Coronary artery (tissue), 2 donors: ENCODE measurements around the gene DNAI2.
"Not testable (repeated sequence)": the region's sequence is repeated elsewhere in the genome, so short reads cannot be mapped to it uniquely, and the experiment has no call there.

Experiments
- DNase-seq: peaks from one replicate; pipeline ENCODE4 v3.0.0-alpha.2; 2017; ENCODE audit warnings: low spot score
- H3K27ac ChIP-seq, 2 donors: fragments of 200-600 bp; sonication (generic); one replicate each; pipeline ENCODE4 v1.5.1; 2016 to 2019
- H3K4me3 ChIP-seq: fragments of 200-600 bp; sonication (generic); 2 replicates; pipeline ENCODE4 v1.5.1; 2016; ENCODE audit warnings: mild to moderate bottlenecking, moderate library complexity
- TF ChIP-seq, protein P1 (sequence below): fragments of 200-600 bp; sonication (generic); IDR thresholded peaks from one replicate; pipeline ENCODE4 v1.5.1; 2019; ENCODE audit warnings: antibody characterized with exemption

Gene DNAI2

DNA sequence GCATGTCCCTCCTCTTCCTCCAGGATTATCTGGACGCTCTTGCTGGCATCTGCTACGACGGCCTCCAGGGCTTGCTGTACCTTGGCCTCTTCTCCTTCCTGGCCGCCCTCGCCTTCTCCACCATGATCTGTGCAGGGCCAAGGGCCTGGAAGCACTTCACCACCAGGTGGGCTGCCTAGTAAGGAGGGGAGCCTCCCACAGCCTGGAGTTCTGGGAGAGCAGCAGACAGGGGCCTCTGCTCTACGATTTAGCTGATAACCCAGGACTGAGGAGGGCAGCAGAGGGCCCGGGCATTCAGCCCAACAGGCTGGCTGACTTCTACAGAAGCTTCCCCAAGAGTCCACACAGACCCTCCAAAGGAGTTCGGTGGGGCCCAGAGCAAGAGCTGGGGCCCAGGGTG lies 21.8 kb upstream of the DNAI2 start:
- H3K27ac ChIP-seq = no peak overlapping the region
- TF ChIP-seq, protein P1, sequence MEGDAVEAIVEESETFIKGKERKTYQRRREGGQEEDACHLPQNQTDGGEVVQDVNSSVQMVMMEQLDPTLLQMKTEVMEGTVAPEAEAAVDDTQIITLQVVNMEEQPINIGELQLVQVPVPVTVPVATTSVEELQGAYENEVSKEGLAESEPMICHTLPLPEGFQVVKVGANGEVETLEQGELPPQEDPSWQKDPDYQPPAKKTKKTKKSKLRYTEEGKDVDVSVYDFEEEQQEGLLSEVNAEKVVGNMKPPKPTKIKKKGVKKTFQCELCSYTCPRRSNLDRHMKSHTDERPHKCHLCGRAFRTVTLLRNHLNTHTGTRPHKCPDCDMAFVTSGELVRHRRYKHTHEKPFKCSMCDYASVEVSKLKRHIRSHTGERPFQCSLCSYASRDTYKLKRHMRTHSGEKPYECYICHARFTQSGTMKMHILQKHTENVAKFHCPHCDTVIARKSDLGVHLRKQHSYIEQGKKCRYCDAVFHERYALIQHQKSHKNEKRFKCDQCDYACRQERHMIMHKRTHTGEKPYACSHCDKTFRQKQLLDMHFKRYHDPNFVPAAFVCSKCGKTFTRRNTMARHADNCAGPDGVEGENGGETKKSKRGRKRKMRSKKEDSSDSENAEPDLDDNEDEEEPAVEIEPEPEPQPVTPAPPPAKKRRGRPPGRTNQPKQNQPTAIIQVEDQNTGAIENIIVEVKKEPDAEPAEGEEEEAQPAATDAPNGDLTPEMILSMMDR = no peak
- no peak overlapping the region for H3K4me3 ChIP-seq
- DNase-seq = no peak

DNA sequence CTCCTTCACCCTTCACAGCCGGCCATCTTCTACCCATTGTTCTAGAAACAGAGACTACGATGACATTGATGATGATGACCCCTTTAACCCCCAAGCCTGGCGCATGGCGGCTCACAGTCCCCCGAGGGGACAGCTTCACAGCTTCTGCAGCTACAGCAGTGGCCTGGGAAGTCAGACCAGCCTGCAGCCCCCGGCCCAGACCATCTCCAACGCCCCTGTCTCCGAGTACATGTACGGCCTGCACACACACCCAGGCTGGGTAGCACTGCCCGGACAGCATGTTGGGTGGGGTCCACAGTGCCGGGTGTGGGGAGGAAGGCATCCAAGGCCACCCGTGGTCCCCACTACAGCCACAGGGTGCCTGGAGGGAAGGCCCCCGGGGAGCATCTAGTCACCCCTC lies 21.0 kb upstream of the DNAI2 start:
- no peak overlapping the region for H3K4me3 ChIP-seq
- H3K27ac ChIP-seq = no peak overlapping the region
- DNase-seq = no peak
- TF ChIP-seq, protein P1 = no peak

DNA sequence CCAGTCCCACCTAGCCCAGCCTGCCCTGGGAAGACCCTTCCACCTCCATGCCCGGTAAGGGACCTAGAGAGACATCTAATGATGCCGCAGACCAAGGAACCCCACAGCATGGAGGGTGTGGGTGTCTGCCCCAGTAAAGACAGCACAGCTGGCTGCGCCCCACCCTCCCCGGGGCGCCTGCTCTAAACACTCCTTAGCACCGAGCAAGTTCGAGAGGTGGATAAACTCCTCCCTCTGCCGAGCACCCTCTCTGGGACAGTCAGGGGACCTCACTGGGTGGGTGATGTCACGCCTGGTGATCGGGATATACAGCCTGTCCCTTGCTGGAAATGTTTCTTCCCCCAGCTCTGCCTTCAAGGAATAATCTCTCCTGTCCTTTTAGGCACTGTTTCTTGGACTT lies 16.7 kb upstream of the DNAI2 start:
- Histone ChIP-seq H3K4me3 (no peak overlapping the region), H3K27ac (no peak overlapping the region)
- TF ChIP-seq, protein P1 = no peak
- DNase-seq = no peak

DNA sequence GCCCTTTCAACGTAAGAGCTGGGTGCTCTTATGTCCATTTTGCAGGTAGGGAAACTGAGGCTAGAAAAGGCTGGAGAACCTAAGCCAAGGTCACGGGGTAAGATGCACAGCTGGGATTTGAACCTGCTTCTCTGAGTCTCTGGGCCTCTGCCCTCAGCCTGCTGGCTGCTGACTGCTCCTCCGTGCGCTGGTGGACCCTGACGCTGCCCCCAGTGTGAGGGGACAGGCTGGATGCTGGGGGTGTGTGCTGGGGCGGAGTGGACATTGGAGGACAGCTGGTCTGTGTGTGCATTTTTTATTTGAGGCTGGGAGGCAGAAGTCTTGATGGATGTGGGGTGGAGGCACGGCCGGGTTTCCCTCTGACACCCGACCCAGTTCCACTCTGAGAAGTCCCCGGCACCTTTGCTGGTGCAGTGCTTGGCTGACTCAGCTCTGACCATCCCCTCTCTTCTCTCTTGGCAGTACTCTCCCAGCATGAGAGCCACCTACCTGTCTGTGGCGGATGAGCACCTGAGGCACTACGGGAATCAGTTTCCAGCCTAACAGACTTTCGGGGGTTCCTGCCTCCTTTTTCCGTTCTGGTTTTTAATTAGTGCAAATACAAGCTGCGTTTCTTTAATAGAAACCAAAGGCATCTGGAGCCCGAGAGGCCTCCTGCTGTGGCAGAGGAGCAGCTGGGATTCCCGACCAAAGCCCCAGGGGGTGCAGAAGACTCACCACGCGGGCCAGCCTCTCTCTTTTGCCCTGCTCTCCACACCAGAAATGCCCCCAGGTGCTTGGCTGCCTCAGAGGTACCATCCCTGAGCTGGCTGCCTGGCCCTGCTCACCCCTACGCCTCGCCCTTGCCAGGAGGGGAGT lies 14.1 kb upstream of the DNAI2 start:
- no peak for DNase-seq
- TF ChIP-seq, protein P1 = no peak
- Histone ChIP-seq H3K4me3 (no peak overlapping the region), H3K27ac (no peak overlapping the region)

DNA sequence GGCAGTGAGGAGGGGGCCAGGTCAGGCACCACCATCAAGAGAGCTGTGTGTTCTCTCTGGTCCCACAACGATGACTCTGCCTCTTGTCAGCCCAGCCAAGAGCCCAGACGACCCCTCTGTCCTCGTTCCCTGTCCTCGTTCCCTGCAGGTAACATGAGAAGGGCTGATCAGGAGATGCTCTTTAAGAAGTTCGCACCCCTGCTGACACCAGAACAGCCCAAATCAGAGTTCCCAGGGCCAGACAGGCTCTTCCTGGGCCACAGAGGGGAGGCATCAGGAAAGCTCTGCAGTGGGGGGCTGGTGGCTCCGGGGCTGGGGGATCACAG lies 13.5 kb upstream of the DNAI2 start:
- Histone ChIP-seq H3K4me3 (no peak overlapping the region), H3K27ac (no peak overlapping the region)
- TF ChIP-seq, protein P1 = no peak
- DNase-seq = no peak

DNA sequence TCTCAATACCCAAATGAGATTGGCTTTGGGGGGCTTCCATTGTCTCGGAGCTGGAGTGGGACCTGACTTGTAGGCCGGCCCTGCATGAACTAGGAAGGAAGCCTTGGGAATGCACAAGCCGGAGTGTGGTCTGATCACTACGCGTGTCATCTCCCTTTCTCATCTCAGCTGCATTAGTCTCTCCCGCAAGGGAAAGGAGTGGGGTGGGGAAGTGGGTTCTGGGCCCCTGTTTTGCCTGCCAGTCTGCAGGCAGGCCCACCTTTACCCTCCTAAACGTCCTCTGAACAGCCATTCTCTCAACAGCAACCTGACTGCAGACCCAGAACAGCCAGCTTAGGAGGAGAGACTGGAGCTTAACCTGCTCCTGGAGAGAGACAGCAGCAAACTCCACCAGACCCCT lies 11.4 kb upstream of the DNAI2 start:
- H3K4me3 ChIP-seq = no peak overlapping the region
- H3K27ac ChIP-seq = no peak overlapping the region
- TF ChIP-seq, protein P1 = no peak
- no peak for DNase-seq

DNA sequence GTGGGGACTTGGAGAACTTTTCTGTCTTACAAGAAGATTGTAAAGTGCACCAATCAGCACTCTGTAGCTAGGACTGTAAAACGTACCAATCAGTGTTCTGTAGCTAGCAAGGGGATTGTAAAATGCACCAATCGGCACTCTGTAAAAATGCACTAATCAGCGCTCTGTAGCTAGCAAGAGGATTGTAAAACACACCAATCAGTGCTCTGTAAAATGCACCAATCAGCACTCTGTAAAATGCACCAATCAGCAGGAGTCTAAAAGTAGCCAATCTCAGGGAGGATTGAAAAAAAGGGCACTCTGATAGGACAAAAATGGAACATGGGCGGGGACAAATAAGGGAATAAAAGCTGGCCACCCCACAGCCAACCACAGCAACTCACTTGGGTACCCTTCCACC lies 7.0 kb upstream of the DNAI2 start:
- H3K27ac ChIP-seq, H3K4me3 ChIP-seq, DNase-seq: not testable (repeated sequence)
